GM12878 (cell line): ENCODE data around the gene ADCY2.

Source experiments
- CBX5 ChIP-seq: sonication (generic); IDR thresholded peaks from 2 replicates; pipeline ENCODE4 v1.6.1; 2016; ENCODE audit warnings: low read depth, moderate library complexity, mild to moderate bottlenecking, inconsistent platforms
- HDAC6 ChIP-seq: fragments of 200-600 bp; sonication (generic); IDR thresholded peaks from one replicate; pipeline ENCODE4 v1.8.0; 2017; ENCODE audit warnings: antibody characterized with exemption; ENCODE audit not compliant: unreplicated experiment
- MYC ChIP-seq: IDR thresholded peaks from 2 replicates; pipeline ENCODE4 v1.6.1; 2011; ENCODE audit warnings: mild to moderate bottlenecking, low read length, moderate library complexity, inconsistent platforms; ENCODE audit not compliant: insufficient read depth, insufficient replicate concordance, insufficient read length, severe bottlenecking
- NFXL1 ChIP-seq: fragments of 450-650 bp; IDR thresholded peaks from 2 replicates; pipeline ENCODE4 v1.6.1; 2017; ENCODE audit warnings: antibody characterized with exemption, mild to moderate bottlenecking, borderline replicate concordance
- POLR2A ChIP-seq: IDR thresholded peaks from 2 replicates; pipeline ENCODE4 v1.6.1; 2011; ENCODE audit warnings: low read depth, mild to moderate bottlenecking, low read length
- TAF1 ChIP-seq: IDR thresholded peaks from 2 replicates; pipeline ENCODE4 v1.6.1; 2011; ENCODE audit warnings: mild to moderate bottlenecking, low read depth, low read length, borderline replicate concordance
- ZBTB33 ChIP-seq: fragments of 450-650 bp; IDR thresholded peaks from 2 replicates; pipeline ENCODE4 v1.6.1; 2017; ENCODE audit warnings: mild to moderate bottlenecking
- TF ChIP-seq, protein P1 (sequence below), 3 experiments: IDR thresholded peaks in 2 of 3; conservative IDR thresholded peaks in 1 of 3; 2 replicates each; pipeline ENCODE4 v1.5.1; 2011; ENCODE audit warnings: low read depth in 3 of 3, low read length in 3 of 3, mild to moderate bottlenecking in 3 of 3, control low read depth in 2 of 3, moderate library complexity in 2 of 3, inconsistent platforms in 1 of 3, mixed read lengths in 1 of 3; ENCODE audit not compliant: control insufficient read depth in 2 of 3, insufficient read depth in 1 of 3; ENCODE audit errors: extremely low read depth in 1 of 3
- TF ChIP-seq, protein P2 (sequence below): fragments of 450-650 bp; IDR thresholded peaks from 2 replicates; pipeline ENCODE4 v1.6.1; 2017; ENCODE audit warnings: borderline replicate concordance

DNA sequence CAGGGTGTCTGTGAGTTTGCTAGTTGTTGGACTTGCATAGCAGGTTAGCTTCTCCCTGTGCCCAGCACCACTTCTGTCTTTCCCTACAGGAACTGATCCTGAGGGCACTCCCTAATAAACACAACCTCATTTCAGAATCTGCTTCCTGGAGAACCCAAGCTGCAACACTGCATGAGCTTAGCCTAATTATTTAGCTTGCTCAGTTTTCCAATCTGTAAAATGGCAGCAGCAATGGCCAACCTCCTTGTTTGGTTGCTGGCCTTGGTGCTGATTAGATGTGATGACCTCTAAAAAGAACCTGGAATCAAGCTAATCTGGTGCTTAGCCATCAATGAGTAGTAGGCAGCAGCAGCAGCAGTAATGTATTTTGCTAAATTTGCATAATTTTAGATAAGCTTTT lies 133.9 kb downstream of the ADCY2 start:
- TF ChIP-seq, protein P1, sequence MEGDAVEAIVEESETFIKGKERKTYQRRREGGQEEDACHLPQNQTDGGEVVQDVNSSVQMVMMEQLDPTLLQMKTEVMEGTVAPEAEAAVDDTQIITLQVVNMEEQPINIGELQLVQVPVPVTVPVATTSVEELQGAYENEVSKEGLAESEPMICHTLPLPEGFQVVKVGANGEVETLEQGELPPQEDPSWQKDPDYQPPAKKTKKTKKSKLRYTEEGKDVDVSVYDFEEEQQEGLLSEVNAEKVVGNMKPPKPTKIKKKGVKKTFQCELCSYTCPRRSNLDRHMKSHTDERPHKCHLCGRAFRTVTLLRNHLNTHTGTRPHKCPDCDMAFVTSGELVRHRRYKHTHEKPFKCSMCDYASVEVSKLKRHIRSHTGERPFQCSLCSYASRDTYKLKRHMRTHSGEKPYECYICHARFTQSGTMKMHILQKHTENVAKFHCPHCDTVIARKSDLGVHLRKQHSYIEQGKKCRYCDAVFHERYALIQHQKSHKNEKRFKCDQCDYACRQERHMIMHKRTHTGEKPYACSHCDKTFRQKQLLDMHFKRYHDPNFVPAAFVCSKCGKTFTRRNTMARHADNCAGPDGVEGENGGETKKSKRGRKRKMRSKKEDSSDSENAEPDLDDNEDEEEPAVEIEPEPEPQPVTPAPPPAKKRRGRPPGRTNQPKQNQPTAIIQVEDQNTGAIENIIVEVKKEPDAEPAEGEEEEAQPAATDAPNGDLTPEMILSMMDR (IDR thresholded peaks at IDR 0.05 in 2 of 3, conservative IDR thresholded peaks at IDR 0.05 in 1 of 3; ENCODE audit: control insufficient read depth in 2 of 3, extremely low read depth in 1 of 3, insufficient read depth in 1 of 3, low read depth in 3 of 3, low read length in 3 of 3) = no peak
- TF ChIP-seq ZBTB33 (no peak), HDAC6 (no peak), POLR2A (no peak), MYC (no peak), NFXL1 (no peak), TAF1 (no peak), CBX5 (no peak)
- TF ChIP-seq, protein P2, sequence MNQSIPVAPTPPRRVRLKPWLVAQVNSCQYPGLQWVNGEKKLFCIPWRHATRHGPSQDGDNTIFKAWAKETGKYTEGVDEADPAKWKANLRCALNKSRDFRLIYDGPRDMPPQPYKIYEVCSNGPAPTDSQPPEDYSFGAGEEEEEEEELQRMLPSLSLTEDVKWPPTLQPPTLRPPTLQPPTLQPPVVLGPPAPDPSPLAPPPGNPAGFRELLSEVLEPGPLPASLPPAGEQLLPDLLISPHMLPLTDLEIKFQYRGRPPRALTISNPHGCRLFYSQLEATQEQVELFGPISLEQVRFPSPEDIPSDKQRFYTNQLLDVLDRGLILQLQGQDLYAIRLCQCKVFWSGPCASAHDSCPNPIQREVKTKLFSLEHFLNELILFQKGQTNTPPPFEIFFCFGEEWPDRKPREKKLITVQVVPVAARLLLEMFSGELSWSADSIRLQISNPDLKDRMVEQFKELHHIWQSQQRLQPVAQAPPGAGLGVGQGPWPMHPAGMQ = no peak
